A549 (cell line): ENCODE data around the gene TCOF1. TPM values are rescaled to one million over a fixed set of nuclear protein-coding genes. Genes with fewer than 3 reads are reported as not detected.

Source experiments
- ATAC-seq, 2 experiments: fragments of 200-7000 bp in 1 of 2; fragments of >200 bp in 1 of 2; cut with Nextera tagmentation in 1 of 2; cut with Tn5 transposase in 1 of 2; 3 replicates each; pipeline versions ENCODE4 v1.8.0 to v1.9.1; 2018 to 2020; ENCODE audit warnings: mild to moderate bottlenecking in 1 of 2, moderate library complexity in 1 of 2
- CTCF ChIA-PET: fragments of 300-600 bp; sonication (Branson Sonifier 250); formaldehyde crosslinking; extraction: SDS; loops from one replicate; lab custom pipeline; 2021; ENCODE audit warnings: antibody characterized with exemption, inconsistent platforms; lab: Yijun Ruan, JAX
- POLR2A ChIA-PET: fragments of 350-600 bp; formaldehyde crosslinking; extraction: SDS; loops from one replicate; lab custom pipeline; 2021; ENCODE audit warnings: antibody characterized with exemption, inconsistent platforms; lab: Yijun Ruan, JAX
- DNase-seq, 2 experiments: peaks; one replicate each; pipeline versions ENCODE4 v3.0.0 to v3.0.0-alpha.2; 2011 to 2016; ENCODE audit warnings: low read depth in 1 of 2, low spot score in 1 of 2
- FAIRE-seq: peaks from 2 replicates; lab custom pipeline; 2011; peaks lifted over from hg19 to GRCh38; lab: Jason Lieb, UNC
- H3K27ac ChIP-seq, 2 experiments: fragments of >200 bp; sonication (Bioruptor Twin); formaldehyde crosslinking; 3 replicates each; pipeline ENCODE4 v1.5.1; 2016 to 2017
- H3K4me1 ChIP-seq: fragments of >200 bp; sonication (Bioruptor Twin); formaldehyde crosslinking; 3 replicates; pipeline ENCODE4 v1.6.1; 2016
- H3K4me2 ChIP-seq: fragments of >200 bp; sonication (Bioruptor Twin); formaldehyde crosslinking; 3 replicates; pipeline ENCODE4 v1.6.1; 2016
- H3K4me3 ChIP-seq: fragments of >200 bp; sonication (Bioruptor Twin); formaldehyde crosslinking; 3 replicates; pipeline ENCODE4 v1.5.1; 2016
- H3K9me3 ChIP-seq: fragments of >200 bp; sonication (Bioruptor Twin); formaldehyde crosslinking; 3 replicates; pipeline ENCODE4 v1.6.1; 2016
- BCL3 ChIP-seq: fragments of >200 bp; sonication (Bioruptor Twin); formaldehyde crosslinking; IDR thresholded peaks from 3 replicates; pipeline ENCODE4 v1.6.1; 2016
- BHLHE40 ChIP-seq: IDR thresholded peaks from 2 replicates; pipeline ENCODE4 v1.6.1; 2012; ENCODE audit warnings: low read depth, low read length, inconsistent platforms
- CBX8 ChIP-seq: fragments of 200-600 bp; sonication (generic); IDR thresholded peaks from 2 replicates; pipeline ENCODE4 v1.6.1; 2016
- CHD4 ChIP-seq: fragments of 200-600 bp; sonication (generic); IDR thresholded peaks from 2 replicates; pipeline ENCODE4 v1.6.1; 2016; ENCODE audit warnings: antibody characterized with exemption, mild to moderate bottlenecking, borderline replicate concordance
- E2F6 ChIP-seq: IDR thresholded peaks from 2 replicates; pipeline ENCODE4 v1.6.1; 2012; ENCODE audit warnings: low read depth, borderline replicate concordance
- EHF ChIP-seq: fragments of 250-450 bp; sonication (Bioruptor Pico); IDR thresholded peaks from 2 replicates; pipeline ENCODE4 v1.5.0; 2020; ENCODE audit warnings: mild to moderate bottlenecking
- ESRRA ChIP-seq: fragments of 150-350 bp; IDR thresholded peaks from 2 replicates; pipeline ENCODE4 v1.6.1; 2014; ENCODE audit warnings: mild to moderate bottlenecking, low read length, borderline replicate concordance
- FOXS1 ChIP-seq: fragments of 250-450 bp; sonication (Bioruptor Pico); IDR thresholded peaks from 2 replicates; pipeline ENCODE4 v1.5.0; 2020; ENCODE audit warnings: mild to moderate bottlenecking, moderate library complexity
- HDAC2 ChIP-seq: fragments of 200-600 bp; sonication (generic); IDR thresholded peaks from 2 replicates; pipeline ENCODE4 v1.6.1; 2016
- HOXB5 ChIP-seq: fragments of 250-450 bp; sonication (Bioruptor Pico); IDR thresholded peaks from 2 replicates; pipeline ENCODE4 v1.5.0; 2020; ENCODE audit warnings: mild to moderate bottlenecking, moderate library complexity
- JUN ChIP-seq, 2 experiments: fragments of >200 bp; sonication (Bioruptor Twin); formaldehyde crosslinking; IDR thresholded peaks; 2 replicates in 1 of 2; 3 replicates in 1 of 2; pipeline ENCODE4 v1.6.1; 2016 to 2017
- KDM1A ChIP-seq: fragments of 200-600 bp; sonication (generic); IDR thresholded peaks from 2 replicates; pipeline ENCODE4 v1.6.1; 2016; ENCODE audit warnings: low read depth, mild to moderate bottlenecking
- KDM5A ChIP-seq: fragments of 200-600 bp; sonication (generic); IDR thresholded peaks from 2 replicates; pipeline ENCODE4 v1.6.1; 2016; ENCODE audit warnings: antibody characterized with exemption, mild to moderate bottlenecking
- MAX ChIP-seq: IDR thresholded peaks from 2 replicates; pipeline ENCODE4 v1.6.1; 2012
- MYC ChIP-seq: IDR thresholded peaks from 2 replicates; pipeline ENCODE4 v1.6.1; 2012; ENCODE audit warnings: mild to moderate bottlenecking, inconsistent platforms, low read length, improper control_type of control experiment, borderline replicate concordance
- PBX3 ChIP-seq: IDR thresholded peaks from 2 replicates; pipeline ENCODE4 v1.6.1; 2012
- PHF8 ChIP-seq: fragments of 200-600 bp; sonication (generic); IDR thresholded peaks from 2 replicates; pipeline ENCODE4 v1.6.1; 2016; ENCODE audit warnings: low read depth, mild to moderate bottlenecking, antibody characterized with exemption, moderate library complexity, borderline replicate concordance
- POLR2A ChIP-seq: IDR thresholded peaks from 2 replicates; pipeline ENCODE4 v1.6.1; 2012; ENCODE audit warnings: mild to moderate bottlenecking, low read length
- RFX5 ChIP-seq: fragments of 450-650 bp; IDR thresholded peaks from 2 replicates; pipeline ENCODE4 v1.7.1; 2014; ENCODE audit warnings: antibody characterized with exemption, mild to moderate bottlenecking, moderate library complexity
- RNF2 ChIP-seq: fragments of 200-600 bp; sonication (generic); IDR thresholded peaks from 2 replicates; pipeline ENCODE4 v1.6.1; 2016; ENCODE audit warnings: low read depth, mild to moderate bottlenecking, antibody characterized with exemption, moderate library complexity, borderline replicate concordance
- USF2 ChIP-seq: fragments of 450-650 bp; IDR thresholded peaks from 2 replicates; pipeline ENCODE4 v1.6.1; 2014; ENCODE audit warnings: antibody characterized with exemption
- ZFP36 ChIP-seq: fragments of 450-650 bp; IDR thresholded peaks from 2 replicates; pipeline ENCODE4 v1.6.1; 2014; ENCODE audit warnings: borderline replicate concordance; ENCODE audit not compliant: partially characterized antibody
- ZNF302 ChIP-seq: fragments of 250-450 bp; sonication (Bioruptor Pico); IDR thresholded peaks from 2 replicates; pipeline ENCODE4 v1.9.0; 2021; ENCODE audit warnings: inconsistent platforms, mild to moderate bottlenecking, moderate library complexity
- WGBS: methylation state at CpG from one replicate; pipeline ENCODE4 v1.1.6; 2017; ENCODE audit errors: missing lambda C conversion rate; 5-methylcytosine and 5-hydroxymethylcytosine counted together
- polyA minus RNA-seq: library from RNA; depleted of rRNA, polyadenylated mRNA; stranded (reverse); fragments of >200 nt; gene quantifications from 2 replicates; pipeline ENCODE4 v1.2.3, GENCODE V29; 2011; rRNA and poly(A)+ RNA removed
- polyA plus RNA-seq, 4 experiments: library from polyadenylated mRNA; depleted of rRNA in 3 of 4; stranded (reverse); fragments of >200 nt; fragmentation: RNase III in 1 of 4; extraction: RNeasy Plus Mini Kit Qiagen cat#74134 plus additional on column Dnase treatment in 1 of 4; gene quantifications; 2 replicates in 3 of 4; 3 replicates in 1 of 4; pipeline ENCODE4 v1.2.3, GENCODE V29; 2011 to 2017

Gene TCOF1
- polyA plus RNA-seq (2011; rRNA removed) (17.5 and 20.9 TPM in 2 replicates), polyA plus RNA-seq (2017; fragmentation: RNase III; extraction: RNeasy Plus Mini Kit Qiagen cat#74134 plus additional on column Dnase treatment) (44.2 to 50.7 TPM (median 47.1 TPM) in 3 replicates), polyA minus RNA-seq (24.9 and 30.8 TPM in 2 replicates)
- 45.2 and 47.7 TPM in 2 replicates for polyA plus RNA-seq (2012; cell fraction: cytosol; rRNA removed)
- 94.3 and 116 TPM in 2 replicates for polyA plus RNA-seq (2012; cell fraction: nucleus; rRNA removed)

- peak within 1 kb of the TSS; percentile 88 for H3K4me3 ChIP-seq
- ATAC-seq = peak; percentile 92 to 96
- TF ChIP-seq KDM1A = peak; percentile 83; the same call in 1 of the 2 replicates
- TF ChIP-seq HOXB5 = no peak
- TF ChIP-seq POLR2A = peak; percentile 46; the same call in 1 of the 2 replicates
- TF ChIP-seq CBX8 = no peak
- TF ChIP-seq CHD4 = 0 out of 2 replicates have a peak, but pooled peaks have one; percentile 30
- TF ChIP-seq RNF2 = no peak
- TF ChIP-seq PHF8 = peak; percentile 87
- TF ChIP-seq BCL3 = 0 out of 3 replicates have a peak, but pooled peaks have one; percentile 38
- peak in 1 of 2 experiments; percentile 73; a peak in 2 of 5 replicates for TF ChIP-seq JUN (IDR thresholded peaks at IDR 0.05)
- TF ChIP-seq FOXS1 (CRISPR knock-in tag) = no peak
- peak; percentile 79 for TF ChIP-seq MAX
- peak; percentile 12; the same call in 1 of the 2 replicates for TF ChIP-seq PBX3
- peak; percentile 27; the same call in 1 of the 2 replicates for TF ChIP-seq USF2
- TF ChIP-seq EHF (CRISPR knock-in tag) = no peak
- TF ChIP-seq ESRRA = no peak
- no peak for TF ChIP-seq BHLHE40
- peak; percentile 47; the same call in 1 of the 2 replicates for TF ChIP-seq KDM5A
- TF ChIP-seq ZFP36 = no peak
- no peak for TF ChIP-seq ZNF302 (CRISPR knock-in tag)
- TF ChIP-seq RFX5 = 0 out of 2 replicates have a peak, but pooled peaks have one; percentile 5
- TF ChIP-seq HDAC2 = 0 out of 2 replicates have a peak, but pooled peaks have one; percentile 79
- peak; percentile 40; the same call in 1 of the 2 replicates for TF ChIP-seq E2F6
- TF ChIP-seq MYC = peak; percentile 87; the same call in 1 of the 2 replicates
Measured at GRCh38 chr5:150357326-150358260, at the start of gene TCOF1. Gene TCOF1, plus strand, starts transcription at chr5:150357697. Its CDS starts 50 bp downstream, at chr5:150357747.

More at GRCh38 chr5:150357326-150358260, at the start of gene TCOF1:
- ChIA-PET CTCF (interaction anchor here (0.6 to 1.5 kb wide), 4 partner anchors 22 to 284 kb away, joined by 3 to 4 read pairs (median 4); no protein-coding TSS in a partner anchor), POLR2A (no interaction called here)
- H3K4me1 ChIP-seq = peaks cover 17% of the 10 kb centered on the region
- H3K9me3 ChIP-seq = no peaks in the 10 kb centered on the region
- peak within 1 kb of the TSS; percentile 88 for H3K4me2 ChIP-seq
- FAIRE-seq = no peak
- WGBS = 2% methylated on average over 41 of the region's 90 CpGs
- peak; percentile 87 to 93 for DNase-seq
- peak within 1 kb of the TSS; percentile 89 to 95 for H3K27ac ChIP-seq
